Sigmoid colon (tissue), 4 donors: ENCODE data around the gene TFF1.

ENCODE experiments used
- POLR2A ChIP-seq, 2 donors: fragments of 450-650 bp; IDR thresholded peaks; one replicate each; pipeline ENCODE4 v1.6.1; 2016; ENCODE audit warnings: antibody characterized with exemption in 2 of 2, mild to moderate bottlenecking in 2 of 2, moderate library complexity in 2 of 2
- POLR2AphosphoS5 ChIP-seq, 4 donors: sonication (generic); formaldehyde crosslinking; IDR thresholded peaks; one replicate each; pipeline ENCODE4 v1.6.1; 2017; ENCODE audit warnings: antibody characterized with exemption in 4 of 4
- TF ChIP-seq, protein P1 (sequence below), 4 experiments: fragments of 450-650 bp in 3 of 4; fragments of 200-600 bp in 1 of 4; IDR thresholded peaks; one replicate each; pipeline ENCODE4 v1.5.1; 2016 to 2019; ENCODE audit warnings: antibody characterized with exemption in 4 of 4, mild to moderate bottlenecking in 3 of 4, moderate library complexity in 2 of 4

DNA sequence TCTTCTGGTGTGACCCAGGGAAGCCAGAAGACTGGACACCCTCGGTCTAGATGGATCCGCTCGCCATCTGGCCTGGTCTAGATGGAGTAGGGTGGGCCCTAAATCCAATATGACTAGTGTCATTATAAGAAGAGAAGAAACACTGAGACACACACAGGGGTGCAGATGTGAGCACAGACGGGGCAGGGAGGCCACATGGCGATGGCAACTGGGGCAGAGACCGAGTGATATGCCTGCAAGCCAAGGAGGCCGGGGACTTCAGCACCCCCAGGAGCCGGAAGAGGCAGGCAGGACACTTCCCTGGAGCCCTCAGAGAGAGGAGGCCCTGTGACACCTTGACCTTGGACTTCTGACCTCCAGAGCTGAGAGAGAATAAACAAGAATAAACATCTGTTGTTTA is 45.5 kb downstream of the TFF1 start:
- TF ChIP-seq, protein P1, sequence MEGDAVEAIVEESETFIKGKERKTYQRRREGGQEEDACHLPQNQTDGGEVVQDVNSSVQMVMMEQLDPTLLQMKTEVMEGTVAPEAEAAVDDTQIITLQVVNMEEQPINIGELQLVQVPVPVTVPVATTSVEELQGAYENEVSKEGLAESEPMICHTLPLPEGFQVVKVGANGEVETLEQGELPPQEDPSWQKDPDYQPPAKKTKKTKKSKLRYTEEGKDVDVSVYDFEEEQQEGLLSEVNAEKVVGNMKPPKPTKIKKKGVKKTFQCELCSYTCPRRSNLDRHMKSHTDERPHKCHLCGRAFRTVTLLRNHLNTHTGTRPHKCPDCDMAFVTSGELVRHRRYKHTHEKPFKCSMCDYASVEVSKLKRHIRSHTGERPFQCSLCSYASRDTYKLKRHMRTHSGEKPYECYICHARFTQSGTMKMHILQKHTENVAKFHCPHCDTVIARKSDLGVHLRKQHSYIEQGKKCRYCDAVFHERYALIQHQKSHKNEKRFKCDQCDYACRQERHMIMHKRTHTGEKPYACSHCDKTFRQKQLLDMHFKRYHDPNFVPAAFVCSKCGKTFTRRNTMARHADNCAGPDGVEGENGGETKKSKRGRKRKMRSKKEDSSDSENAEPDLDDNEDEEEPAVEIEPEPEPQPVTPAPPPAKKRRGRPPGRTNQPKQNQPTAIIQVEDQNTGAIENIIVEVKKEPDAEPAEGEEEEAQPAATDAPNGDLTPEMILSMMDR (IDR thresholded peaks at IDR 0.05) = no peak
- TF ChIP-seq POLR2AphosphoS5 (IDR thresholded peaks at IDR 0.05) (no peak), POLR2A (IDR thresholded peaks at IDR 0.05) (no peak)
